ENCODE results near the gene CAMK4.

CAMK4 gene

DNA sequence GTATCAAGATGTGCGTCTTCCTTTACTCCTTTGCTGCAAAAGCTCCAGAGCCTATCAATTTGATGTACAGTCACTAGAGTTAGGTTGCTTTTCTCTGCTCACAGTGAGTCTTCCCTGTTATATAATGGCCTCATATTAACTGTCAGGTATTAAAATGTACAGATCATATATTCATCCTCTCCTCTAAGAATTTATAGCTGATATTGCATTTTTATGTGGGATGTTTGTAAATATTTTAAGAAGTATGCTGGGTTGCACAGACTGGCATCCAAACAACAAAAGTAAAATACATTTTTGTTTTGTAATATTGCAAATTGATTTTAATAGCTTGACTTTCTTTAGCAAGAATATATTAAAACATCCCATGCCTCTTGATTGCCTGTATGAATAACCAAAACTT, 148.6 kb downstream of the CAMK4 start:
- no peaks in the 10 kb centered on the region for H3K4me1 Mint-ChIP-seq
- CTCF ChIA-PET, result no interaction called here
- peaks cover 3% of the 10 kb centered on the region for H3K9me3 Mint-ChIP-seq
- DNase-seq, result no peak
- H3K27me3 Mint-ChIP-seq, result no peaks in the 10 kb centered on the region
- no peak overlapping the region for H3K4me3 Mint-ChIP-seq
- H3K36me3 Mint-ChIP-seq, result peaks cover 46% of the 10 kb centered on the region
- H3K27ac Mint-ChIP-seq, result no peak overlapping the region

DNA sequence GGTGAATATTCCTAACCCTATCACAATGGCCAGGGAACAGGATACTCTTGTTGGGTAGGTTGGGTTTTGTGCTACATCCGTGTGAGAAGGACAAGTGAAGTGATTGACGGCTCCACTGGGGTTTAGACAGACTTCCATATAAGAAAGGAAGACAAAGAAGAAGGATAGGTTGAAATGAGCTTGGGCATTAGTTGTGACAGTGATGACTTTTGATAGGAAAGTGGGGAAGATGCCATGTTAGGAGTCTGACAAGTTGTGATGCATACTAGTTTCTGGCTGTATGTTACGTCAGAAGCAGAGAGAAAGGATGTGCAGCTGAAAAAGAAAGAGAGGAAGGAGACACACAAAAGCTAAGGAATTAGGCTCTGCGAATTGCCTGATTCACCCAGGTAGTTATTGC, 150.2 kb downstream of the CAMK4 start:
- DNase-seq, result no peak
- no peaks in the 10 kb centered on the region for H3K27me3 Mint-ChIP-seq
- no peak overlapping the region for H3K27ac Mint-ChIP-seq
- peaks cover 3% of the 10 kb centered on the region for H3K9me3 Mint-ChIP-seq
- CTCF ChIA-PET, result no interaction called here
- H3K4me1 Mint-ChIP-seq, result no peaks in the 10 kb centered on the region
- peaks cover 48% of the 10 kb centered on the region for H3K36me3 Mint-ChIP-seq
- H3K4me3 Mint-ChIP-seq, result no peak overlapping the region

DNA sequence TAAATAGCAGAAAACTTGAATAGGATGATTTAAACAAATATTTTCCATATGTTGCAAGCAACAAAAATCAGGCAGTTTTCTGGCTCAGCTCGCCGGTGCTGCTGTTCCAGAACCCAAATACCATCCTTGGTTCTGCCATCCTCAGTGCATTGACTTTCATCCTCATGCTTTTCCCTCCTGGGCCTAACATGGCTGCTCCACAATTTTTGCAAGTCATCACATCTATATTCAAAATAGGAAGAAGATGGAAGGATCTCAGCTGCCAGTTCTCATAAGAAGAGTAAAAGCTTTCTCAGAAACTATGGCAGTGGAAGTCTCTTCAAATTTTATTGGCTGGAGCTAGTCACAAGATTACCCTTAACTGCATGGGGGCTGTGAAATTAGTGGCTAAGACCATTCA, 151.5 kb downstream of the CAMK4 start:
- Mint-ChIP-seq H3K27me3 (no peaks in the 10 kb centered on the region), H3K4me1 (no peaks in the 10 kb centered on the region), H3K9me3 (peaks cover 3% of the 10 kb centered on the region), H3K27ac (no peak overlapping the region), H3K36me3 (peaks cover 48% of the 10 kb centered on the region), H3K4me3 (no peak overlapping the region)
- CTCF ChIA-PET, result no interaction called here
- no peak for DNase-seq

DNA sequence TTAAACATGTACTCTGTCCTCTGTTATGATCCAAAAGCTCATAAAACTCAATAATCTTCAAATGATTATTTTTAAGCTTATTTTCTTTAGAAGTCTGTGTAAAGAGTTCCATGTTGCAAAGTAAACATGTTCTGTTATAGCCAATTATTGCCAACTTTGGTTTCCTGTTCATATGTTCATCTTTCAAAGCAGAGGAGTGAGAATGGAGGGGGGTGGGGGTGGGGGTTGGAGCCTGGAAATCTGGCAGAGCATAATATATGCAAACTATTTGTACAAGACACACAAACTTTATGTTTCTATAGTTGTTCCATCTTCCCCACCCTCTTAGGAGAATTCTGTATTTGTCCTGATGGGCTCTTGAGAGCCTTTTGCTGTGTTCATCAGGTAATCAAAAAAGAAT, 153.1 kb downstream of the CAMK4 start:
- H3K36me3 Mint-ChIP-seq, result peaks cover 51% of the 10 kb centered on the region

DNA sequence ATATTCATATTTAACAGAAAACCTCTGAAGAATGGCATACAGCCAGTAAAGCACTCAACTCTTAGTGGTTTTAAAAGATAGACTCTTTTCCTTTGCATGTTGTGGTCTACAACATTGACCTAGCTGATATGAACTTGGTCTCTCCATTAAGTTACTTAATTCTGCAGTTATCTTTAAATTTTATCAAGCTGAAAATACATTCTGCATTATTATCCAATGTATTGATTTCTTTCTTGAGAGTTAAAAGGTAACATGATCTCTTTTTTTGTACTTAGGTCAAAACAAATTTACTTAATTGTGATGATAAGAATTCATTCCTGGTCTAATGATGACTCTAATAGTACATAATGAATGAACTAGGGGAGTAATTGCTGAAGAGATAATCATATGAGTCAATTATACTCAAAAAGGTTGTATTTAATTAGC, 155.2 kb downstream of the CAMK4 start:
- CTCF ChIA-PET, result interaction anchor here (0.5 kb wide), 1 partner anchor 623 kb away, joined by 3 read pairs; no protein-coding TSS in a partner anchor
- H3K36me3 Mint-ChIP-seq, result peaks cover 46% of the 10 kb centered on the region
- no peaks in the 10 kb centered on the region for H3K27me3 Mint-ChIP-seq
- no peak overlapping the region for H3K4me3 Mint-ChIP-seq
- no peaks in the 10 kb centered on the region for H3K4me1 Mint-ChIP-seq
- no peak overlapping the region for H3K27ac Mint-ChIP-seq
- H3K9me3 Mint-ChIP-seq, result no peaks in the 10 kb centered on the region
- DNase-seq, result no peak

More for the DNA sequence above, 153.1 kb downstream of the CAMK4 start:
- DNase-seq, result no peak
- Mint-ChIP-seq H3K9me3 (no peaks in the 10 kb centered on the region), H3K27ac (no peak overlapping the region), H3K27me3 (no peaks in the 10 kb centered on the region), H3K4me1 (no peaks in the 10 kb centered on the region), H3K4me3 (no peak overlapping the region)
- CTCF ChIA-PET, result no interaction called here

DNA sequence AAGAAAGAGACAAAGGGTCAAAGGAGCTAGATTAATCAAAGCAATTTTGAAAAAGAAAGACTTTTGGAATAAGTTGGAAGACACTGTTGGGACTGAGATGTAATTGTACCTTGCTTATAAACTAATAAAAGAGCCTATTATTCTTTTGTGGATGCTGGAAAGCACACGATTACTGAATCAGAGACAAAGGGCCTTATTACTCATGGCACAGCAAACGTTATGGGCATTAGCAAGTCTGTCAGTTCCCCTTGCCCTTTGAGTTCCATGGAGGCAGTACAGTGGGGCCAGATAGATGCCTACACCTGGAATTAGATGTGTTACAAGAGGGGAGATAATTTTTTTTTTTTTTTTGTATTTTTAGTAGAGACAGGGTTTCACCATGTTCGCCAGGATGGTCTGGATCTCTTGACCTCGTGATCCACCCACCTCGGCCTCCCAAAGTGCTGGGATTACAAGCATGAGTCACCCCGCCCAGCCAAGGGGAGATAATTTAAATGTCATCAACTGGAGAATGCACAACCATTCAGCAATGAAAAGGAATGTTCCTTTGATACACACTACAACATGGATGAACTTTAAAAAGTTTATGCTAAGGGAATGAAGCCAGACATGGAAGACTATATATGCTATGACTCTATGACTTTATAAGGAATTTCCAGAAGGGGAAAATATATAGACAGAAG, 159.2 kb downstream of the CAMK4 start:
- no peaks in the 10 kb centered on the region for H3K9me3 Mint-ChIP-seq
- CTCF ChIA-PET, result no interaction called here
- H3K27ac Mint-ChIP-seq, result no peak overlapping the region
- no peak overlapping the region for H3K4me3 Mint-ChIP-seq
- H3K27me3 Mint-ChIP-seq, result no peaks in the 10 kb centered on the region
- peaks cover 34% of the 10 kb centered on the region for H3K36me3 Mint-ChIP-seq
- DNase-seq, result no peak
- no peaks in the 10 kb centered on the region for H3K4me1 Mint-ChIP-seq

DNA sequence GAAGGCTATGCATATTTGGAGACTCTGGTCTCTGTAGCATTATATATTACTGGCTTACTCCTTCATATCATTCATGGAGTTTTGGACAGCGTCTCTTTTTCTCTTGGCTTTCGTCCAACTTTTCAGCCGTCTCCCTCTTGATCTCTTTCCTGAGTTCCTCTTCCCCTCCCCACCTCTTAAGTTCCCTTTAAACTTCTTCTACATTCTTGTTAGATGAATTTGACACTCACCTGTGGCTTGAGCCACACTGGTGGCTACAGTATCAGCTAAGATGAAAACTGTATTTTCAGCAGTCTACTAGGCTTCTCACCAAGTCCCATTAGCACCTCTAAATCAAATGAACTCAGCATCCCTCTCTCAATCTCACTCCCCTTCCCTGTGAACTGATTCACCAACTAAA, 160.0 kb downstream of the CAMK4 start:
- Mint-ChIP-seq H3K27me3 (no peaks in the 10 kb centered on the region), H3K4me3 (no peak overlapping the region), H3K27ac (no peak overlapping the region), H3K36me3 (peaks cover 40% of the 10 kb centered on the region), H3K9me3 (no peaks in the 10 kb centered on the region), H3K4me1 (no peaks in the 10 kb centered on the region)
- DNase-seq, result no peak
- CTCF ChIA-PET, result no interaction called here

DNA sequence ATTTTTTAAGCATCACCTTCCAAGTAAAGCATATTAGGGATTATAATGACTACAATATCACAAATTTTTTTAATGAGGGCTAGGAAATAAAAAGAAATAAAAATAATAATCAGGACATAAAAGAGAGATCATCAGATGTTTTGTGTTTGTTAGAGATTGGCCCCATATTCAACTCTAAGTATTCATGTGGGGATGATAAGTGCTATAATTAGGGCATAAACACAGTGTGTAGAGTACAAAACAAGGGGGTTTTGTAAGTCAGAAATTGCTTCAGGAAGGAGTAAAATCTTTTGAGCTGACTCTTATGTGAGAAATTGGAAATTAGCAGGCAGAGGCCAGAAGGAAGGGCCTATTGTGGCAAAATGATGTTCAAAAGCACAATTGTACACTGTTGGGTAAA, 160.9 kb downstream of the CAMK4 start:
- Mint-ChIP-seq H3K36me3 (peaks cover 48% of the 10 kb centered on the region), H3K27me3 (no peaks in the 10 kb centered on the region), H3K4me3 (no peak overlapping the region), H3K27ac (no peak overlapping the region), H3K4me1 (no peaks in the 10 kb centered on the region), H3K9me3 (no peaks in the 10 kb centered on the region)
- DNase-seq, result no peak
- CTCF ChIA-PET, result no interaction called here

DNA sequence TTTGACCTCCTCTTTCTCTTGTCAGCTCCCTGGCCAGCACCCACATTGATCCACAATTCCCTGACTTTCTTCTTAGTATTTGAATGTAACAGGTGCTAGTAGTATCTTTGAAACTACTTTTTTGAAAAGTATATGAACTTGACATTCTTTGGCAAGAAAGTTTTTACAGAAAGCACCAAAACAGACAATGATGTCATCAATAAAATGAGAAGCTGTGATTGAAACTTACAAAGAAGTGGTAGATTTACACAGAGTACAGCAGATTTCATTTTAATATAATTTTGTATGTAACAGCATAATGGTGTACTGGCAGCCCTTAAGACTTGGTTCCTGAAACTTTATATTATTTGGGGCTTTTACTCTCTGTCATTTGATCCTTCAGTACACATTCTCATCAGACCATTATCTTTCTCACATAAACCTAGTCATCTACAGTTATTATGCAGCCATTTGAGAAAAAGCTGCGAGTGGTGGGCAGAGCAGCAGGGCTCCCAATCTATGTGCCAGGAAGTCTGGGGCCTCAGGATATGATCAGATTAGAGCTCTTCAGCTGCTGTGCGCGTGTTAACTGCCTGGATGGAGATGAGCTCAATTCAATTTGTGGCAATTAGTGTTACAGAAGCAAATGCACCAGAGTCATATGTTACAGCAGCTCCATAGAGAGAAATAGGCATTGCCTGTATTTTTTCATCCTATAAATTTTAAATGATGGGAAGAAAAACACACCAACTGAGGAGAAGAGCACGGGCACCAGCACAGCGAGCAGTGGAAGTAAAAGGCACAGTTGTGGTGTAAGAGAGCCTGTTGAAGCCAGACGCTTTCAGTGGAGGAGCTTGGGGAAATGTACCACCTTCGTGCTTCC, 162.0 kb downstream of the CAMK4 start:
- DNase-seq, result no peak
- Mint-ChIP-seq H3K4me1 (no peaks in the 10 kb centered on the region), H3K27me3 (no peaks in the 10 kb centered on the region), H3K36me3 (peaks cover 50% of the 10 kb centered on the region), H3K9me3 (no peaks in the 10 kb centered on the region), H3K27ac (no peak overlapping the region), H3K4me3 (no peak overlapping the region)
- CTCF ChIA-PET, result interaction anchor here (0.6 to 1.2 kb wide), 2 partner anchors 8 to 11 kb away, joined by 3 read pairs; no protein-coding TSS in a partner anchor

DNA sequence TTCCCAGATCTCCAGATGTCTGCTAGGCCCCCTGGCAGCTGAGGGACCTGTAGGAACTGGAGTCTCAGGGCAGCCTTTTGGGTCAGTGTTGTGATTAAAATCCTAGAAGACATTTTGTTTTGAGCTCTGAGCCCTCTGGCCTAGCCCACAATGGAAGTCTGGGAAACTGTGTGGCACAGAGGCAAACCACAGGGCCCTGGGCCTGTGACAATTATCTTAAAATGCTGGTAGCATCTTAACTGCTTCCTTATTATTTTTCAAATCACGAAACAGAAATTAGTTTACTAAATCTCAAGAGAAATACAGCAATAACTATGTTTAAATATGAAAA, 162.6 kb downstream of the CAMK4 start:
- no peaks in the 10 kb centered on the region for H3K4me1 Mint-ChIP-seq
- no peaks in the 10 kb centered on the region for H3K9me3 Mint-ChIP-seq
- CTCF ChIA-PET, result interaction anchor here (0.6 to 1.2 kb wide), 2 partner anchors 9 to 10 kb away, joined by 3 read pairs; no protein-coding TSS in a partner anchor
- no peak overlapping the region for H3K4me3 Mint-ChIP-seq
- no peak overlapping the region for H3K27ac Mint-ChIP-seq
- H3K27me3 Mint-ChIP-seq, result no peaks in the 10 kb centered on the region
- DNase-seq, result no peak
- H3K36me3 Mint-ChIP-seq, result peaks cover 50% of the 10 kb centered on the region

DNA sequence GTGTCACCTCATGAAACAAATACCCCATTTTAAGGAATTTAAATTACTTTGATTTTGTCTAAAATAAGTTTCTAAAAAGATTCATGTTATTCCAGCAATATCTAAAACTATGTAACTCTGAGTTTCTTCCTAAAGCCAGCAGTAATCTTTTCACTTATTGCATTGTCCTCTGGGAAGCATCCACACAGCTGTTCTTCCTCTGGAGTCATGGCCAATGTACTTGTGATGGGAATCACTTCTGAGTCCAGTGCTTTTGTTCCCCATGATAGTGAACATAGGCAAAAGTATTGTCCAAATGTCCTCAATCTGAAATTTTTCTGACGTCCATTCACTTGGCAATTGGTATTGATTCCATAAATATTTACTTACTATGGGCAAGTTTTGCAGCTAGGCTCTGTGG, 163.2 kb downstream of the CAMK4 start:
- H3K4me1 Mint-ChIP-seq, result no peaks in the 10 kb centered on the region
- H3K27ac Mint-ChIP-seq, result no peak overlapping the region
- peaks cover 47% of the 10 kb centered on the region for H3K36me3 Mint-ChIP-seq
- CTCF ChIA-PET, result no interaction called here
- no peaks in the 10 kb centered on the region for H3K27me3 Mint-ChIP-seq
- no peak for DNase-seq
- H3K4me3 Mint-ChIP-seq, result no peak overlapping the region
- H3K9me3 Mint-ChIP-seq, result no peaks in the 10 kb centered on the region

DNA sequence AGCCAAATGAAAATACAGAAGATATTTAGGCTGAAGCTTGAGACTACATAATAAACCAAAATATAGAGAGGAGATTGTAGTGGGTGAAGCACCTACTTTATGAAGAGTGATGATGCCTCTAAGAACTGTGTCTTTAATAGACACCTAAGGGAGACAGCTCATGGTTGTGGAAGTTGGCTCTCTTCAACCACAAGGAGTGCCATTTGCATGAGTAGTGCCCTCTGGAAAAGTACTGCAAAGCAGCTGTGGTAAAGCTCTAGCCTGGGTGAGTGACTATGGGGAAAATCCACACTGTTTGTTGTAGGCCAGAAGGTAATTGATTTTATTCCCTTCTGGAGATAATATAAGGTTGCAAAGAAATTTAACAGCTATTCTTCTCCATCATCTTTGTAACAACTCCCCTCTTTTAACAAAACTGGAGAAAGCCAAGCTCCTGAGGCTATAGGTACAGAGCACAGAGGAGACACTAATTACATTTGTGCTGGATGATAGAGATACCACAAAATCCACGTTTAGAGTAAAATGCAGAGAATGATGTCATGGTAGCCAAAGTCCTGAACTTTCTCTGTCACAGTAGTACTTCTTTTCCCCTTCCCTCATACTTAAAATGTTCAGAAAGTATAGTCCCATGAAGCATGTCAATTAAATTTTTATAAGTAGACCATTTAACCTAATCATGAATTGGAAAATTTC, 165.4 kb downstream of the CAMK4 start:
- CTCF ChIA-PET, result no interaction called here
- no peak for DNase-seq
- no peaks in the 10 kb centered on the region for H3K9me3 Mint-ChIP-seq
- H3K4me3 Mint-ChIP-seq, result no peak overlapping the region
- no peaks in the 10 kb centered on the region for H3K27me3 Mint-ChIP-seq
- H3K4me1 Mint-ChIP-seq, result no peaks in the 10 kb centered on the region
- peaks cover 54% of the 10 kb centered on the region for H3K36me3 Mint-ChIP-seq
- no peak overlapping the region for H3K27ac Mint-ChIP-seq

DNA sequence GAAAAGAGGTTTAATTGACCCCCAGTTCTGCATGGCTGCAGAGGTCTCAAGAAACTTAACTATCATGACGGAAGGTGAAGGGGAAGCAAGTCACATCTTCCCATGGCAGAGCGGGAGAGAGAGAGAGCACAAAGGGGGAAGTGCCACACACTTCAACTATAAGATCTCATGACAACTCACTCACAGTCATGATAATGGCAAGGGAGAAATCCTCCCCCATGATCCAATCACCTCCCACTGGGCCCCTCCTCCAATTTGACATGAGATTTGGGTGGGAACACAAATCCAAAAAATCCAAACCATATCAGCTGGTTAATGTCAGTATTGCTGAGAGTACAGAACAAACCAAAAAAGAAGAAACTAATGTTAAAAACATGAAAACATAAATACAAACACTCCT, 168.0 kb downstream of the CAMK4 start:
- no peaks in the 10 kb centered on the region for H3K27me3 Mint-ChIP-seq
- no peak overlapping the region for H3K27ac Mint-ChIP-seq
- no peaks in the 10 kb centered on the region for H3K9me3 Mint-ChIP-seq
- no peak overlapping the region for H3K4me3 Mint-ChIP-seq
- peaks cover 54% of the 10 kb centered on the region for H3K36me3 Mint-ChIP-seq
- DNase-seq, result no peak
- no peaks in the 10 kb centered on the region for H3K4me1 Mint-ChIP-seq
- CTCF ChIA-PET, result no interaction called here

DNA sequence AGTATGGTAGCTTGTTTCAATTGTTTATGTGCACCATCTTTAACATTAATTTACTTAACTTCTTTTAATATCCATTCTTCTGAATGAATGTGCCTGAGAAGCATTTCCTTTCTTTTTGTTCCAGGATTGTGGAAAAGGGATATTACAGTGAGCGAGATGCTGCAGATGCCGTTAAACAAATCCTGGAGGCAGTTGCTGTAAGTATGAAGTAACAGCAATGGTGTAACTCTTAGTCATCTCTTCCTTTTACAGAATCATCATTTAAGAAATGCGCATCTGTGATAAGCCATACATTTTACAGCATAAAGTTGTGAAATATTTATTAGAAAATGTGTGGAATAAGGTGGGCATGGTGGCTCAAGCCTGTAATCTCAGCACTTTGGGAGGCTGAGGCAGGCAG, 170.4 kb downstream of the CAMK4 start:
- Mint-ChIP-seq H3K36me3 (peaks cover 59% of the 10 kb centered on the region), H3K4me1 (no peaks in the 10 kb centered on the region), H3K4me3 (no peak overlapping the region), H3K9me3 (no peaks in the 10 kb centered on the region), H3K27me3 (no peaks in the 10 kb centered on the region), H3K27ac (no peak overlapping the region)
- DNase-seq, result no peak
- CTCF ChIA-PET, result no interaction called here

DNA sequence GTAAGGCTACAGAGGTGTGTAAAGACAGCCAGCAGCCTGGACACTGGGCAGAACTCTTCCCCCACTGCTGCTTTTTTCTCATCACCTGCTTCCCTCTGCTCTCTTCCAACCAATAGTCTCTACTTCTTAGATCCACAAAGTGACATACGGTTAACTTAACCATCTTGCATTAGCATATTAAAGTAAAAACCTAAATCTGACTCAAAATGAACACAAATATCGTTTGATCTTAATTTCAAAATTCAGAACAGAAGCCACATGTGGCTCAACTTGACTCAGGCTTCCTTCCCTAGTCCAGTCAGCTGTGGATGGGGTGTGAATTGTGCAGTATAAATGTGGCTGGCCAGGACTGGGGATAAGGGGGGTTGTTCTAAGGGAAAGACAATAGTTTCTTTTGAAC, 173.8 kb downstream of the CAMK4 start:
- Mint-ChIP-seq H3K4me3 (no peak overlapping the region), H3K27me3 (no peaks in the 10 kb centered on the region), H3K27ac (no peak overlapping the region), H3K9me3 (no peaks in the 10 kb centered on the region), H3K4me1 (no peaks in the 10 kb centered on the region), H3K36me3 (peaks cover 67% of the 10 kb centered on the region)
- CTCF ChIA-PET, result no interaction called here
- DNase-seq, result no peak

All from activated naive CD4-positive, alpha-beta T cell treated with anti-CD3 and anti-CD28 coated beads, Interleukin-2, amount 10 ng/mL, durations not matched to agents 7 days and 5 days (primary cell).